Endothelial cell of umbilical vein (primary cell): ENCODE measurements around the gene PROB1. TPM values are rescaled to one million over a fixed set of nuclear protein-coding genes. Genes with fewer than 3 reads are reported as not detected.

Source experiments
- BruUV-seq: library from RNA; stranded (reverse); fragments of 400-500 nt; replicated peaks from 2 replicates; lab custom pipeline; 2021; lab: Mats Ljungman, UMichigan
- CTCF ChIA-PET: fragments of 300-600, 350-600 bp; sonication (Branson Sonifier 250); formaldehyde crosslinking; loops from one replicate; lab custom pipeline; 2021; ENCODE audit warnings: antibody characterized with exemption, inconsistent platforms; lab: Charles Lee
- POLR2A ChIA-PET: fragments of 300-600, 350-600 bp; sonication (Branson Sonifier 250); formaldehyde crosslinking; loops from one replicate; lab custom pipeline; 2021; ENCODE audit warnings: antibody characterized with exemption, inconsistent platforms; lab: Charles Lee
- DNase-seq: peaks from one replicate; pipeline ENCODE4 v3.0.0-alpha.2; 2011; ENCODE audit warnings: low read depth, low spot score
- FAIRE-seq: peaks from 2 replicates; lab custom pipeline; 2011; peaks lifted over from hg19 to GRCh38; lab: Jason Lieb, UNC
- H2AFZ ChIP-seq: 2 replicates; pipeline ENCODE4 v1.6.0; 2012; ENCODE audit warnings: low read depth, low read length, control low read depth, inconsistent platforms
- H3K27ac ChIP-seq: 2 replicates; pipeline ENCODE4 v1.5.1; 2011; ENCODE audit warnings: low read depth, mild to moderate bottlenecking, control low read depth, low read length, moderate library complexity; ENCODE audit not compliant: insufficient read depth
- H3K27me3 ChIP-seq, 2 experiments: 2 replicates each; pipeline versions ENCODE4 v1.6.0 to v1.6.1; 2011; ENCODE audit warnings: low read length in 2 of 2, mixed read lengths in 1 of 2; ENCODE audit not compliant: control insufficient read depth in 2 of 2, insufficient read depth in 2 of 2
- H3K36me3 ChIP-seq, 2 experiments: 2 replicates in 1 of 2; 3 replicates in 1 of 2; pipeline ENCODE4 v1.5.1; 2011; ENCODE audit warnings: low read length in 2 of 2, mild to moderate bottlenecking in 1 of 2, moderate library complexity in 1 of 2; ENCODE audit not compliant: control insufficient read depth in 2 of 2, insufficient read depth in 2 of 2; ENCODE audit errors: extremely low read depth in 1 of 2
- H3K4me1 ChIP-seq: 3 replicates; pipeline ENCODE4 v1.5.1; 2011; ENCODE audit warnings: mild to moderate bottlenecking, low read length; ENCODE audit not compliant: control insufficient read depth, insufficient read depth; ENCODE audit errors: extremely low read depth
- H3K4me2 ChIP-seq: 2 replicates; pipeline ENCODE4 v1.6.1; 2011; ENCODE audit warnings: low read length, control low read depth, mixed read lengths; ENCODE audit not compliant: insufficient read depth
- H3K4me3 ChIP-seq, 3 experiments: fragments of 200-600 bp in 1 of 3; sonication (generic), shearing (Covaris generic) in 1 of 3; replicated peaks in 1 of 3; 2 replicates each; pipeline ENCODE4 v1.5.1; 2011 to 2016; ENCODE audit warnings: control low read depth in 3 of 3, low read length in 3 of 3, mild to moderate bottlenecking in 2 of 3, inconsistent platforms in 1 of 3, low read depth in 1 of 3, moderate library complexity in 1 of 3; ENCODE audit not compliant: insufficient read depth in 1 of 3
- H3K79me2 ChIP-seq: 2 replicates; pipeline ENCODE4 v1.6.0; 2012; ENCODE audit warnings: low read length, inconsistent platforms; ENCODE audit not compliant: control insufficient read depth, insufficient read depth
- H3K9ac ChIP-seq: replicated peaks from 2 replicates; pipeline ENCODE3; 2011; ENCODE audit warnings: low read length, control low read depth; ENCODE audit not compliant: insufficient read depth; ENCODE audit errors: extremely low read depth
- H3K9me1 ChIP-seq: replicated peaks from 3 replicates; pipeline ENCODE4 v1.6.0; 2011; ENCODE audit warnings: mild to moderate bottlenecking, low read length; ENCODE audit not compliant: control insufficient read depth, insufficient read depth; ENCODE audit errors: extremely low read depth
- H3K9me3 ChIP-seq: replicated peaks from 2 replicates; pipeline ENCODE4 v1.5.1; 2012; ENCODE audit warnings: low read length, inconsistent platforms; ENCODE audit not compliant: control insufficient read depth, insufficient read depth
- H4K20me1 ChIP-seq: replicated peaks from 2 replicates; pipeline ENCODE3; 2011; ENCODE audit warnings: mild to moderate bottlenecking, low read length; ENCODE audit not compliant: control insufficient read depth, insufficient read depth; ENCODE audit errors: extremely low read depth
- CTCF ChIP-seq, 2 donors: IDR thresholded peaks; 1 replicate in 1 of 2; 2 replicates in 1 of 2; pipeline ENCODE4 v1.5.1; 2011; ENCODE audit warnings: low read length in 2 of 2, mild to moderate bottlenecking in 2 of 2, moderate library complexity in 2 of 2, control low read depth in 1 of 2, inconsistent platforms in 1 of 2, low read depth in 1 of 2; ENCODE audit not compliant: insufficient read depth in 1 of 2; ENCODE audit errors: extremely low read depth in 1 of 2
- EZH2 ChIP-seq: IDR thresholded peaks from 2 replicates; pipeline ENCODE4 v1.6.1; 2012; ENCODE audit warnings: borderline replicate concordance, low read depth, mild to moderate bottlenecking, moderate library complexity, low read length, inconsistent platforms; ENCODE audit not compliant: severe bottlenecking
- FOS ChIP-seq: IDR thresholded peaks from 2 replicates; pipeline ENCODE4 v1.6.1; 2011; ENCODE audit warnings: mild to moderate bottlenecking, low read length, moderate library complexity, borderline replicate concordance; ENCODE audit not compliant: insufficient read depth
- JUN ChIP-seq: IDR thresholded peaks from 2 replicates; pipeline ENCODE4 v1.6.1; 2011; ENCODE audit warnings: borderline replicate concordance, low read depth; ENCODE audit not compliant: insufficient read length, insufficient read depth
- MYC ChIP-seq: IDR thresholded peaks from one replicate; pipeline ENCODE4 v1.6.1; 2011; ENCODE audit warnings: mild to moderate bottlenecking, low read depth, low read length
- POLR2A ChIP-seq: IDR thresholded peaks from 2 replicates; pipeline ENCODE4 v1.6.1; 2012; ENCODE audit warnings: low read depth, mild to moderate bottlenecking, control low read depth, low read length
- POLR2AphosphoS5 ChIP-seq: IDR thresholded peaks from 2 replicates; pipeline ENCODE4 v1.6.1; 2012; ENCODE audit warnings: low read depth, mild to moderate bottlenecking, control low read depth, low read length, moderate library complexity; ENCODE audit not compliant: insufficient read depth
- dilution Hi-C: fragments of 300-500 bp; cut with MboI; formaldehyde crosslinking; loops from one replicate; pipeline ENCODE4 v1.15.0; 2019; ENCODE audit warnings: low sequenced_read_pairs; ENCODE audit not compliant: extremely low pct_ligation_motif_present
- intact Hi-C: fragments of 100-400 bp; cut with micrococcal nuclease; formaldehyde crosslinking; loops from one replicate; pipeline ENCODE4 v1.10.0; 2022
- polyA plus RNA-seq, 4 experiments: library from polyadenylated mRNA; depleted of rRNA in 3 of 4; stranded (reverse) in 3 of 4; unstranded in 1 of 4; fragments of >200 nt; gene quantifications; 2 replicates each; pipeline versions ENCODE4 v1.2.1 to v1.2.3, GENCODE V29; 2011 to 2012; ENCODE audit warnings: missing spikeins in 1 of 4
- total RNA-seq: library from RNA; stranded (reverse); gene quantifications from 2 replicates; pipeline ENCODE4 v1.2.3, GENCODE V29; 2021

PROB1 gene
- total and polyA plus RNA-seq, 2 donors (not counting 3 experiments of a cell fraction or from before 2014, with no cell fraction given) = 0.47 to 1.9 TPM

DNA sequence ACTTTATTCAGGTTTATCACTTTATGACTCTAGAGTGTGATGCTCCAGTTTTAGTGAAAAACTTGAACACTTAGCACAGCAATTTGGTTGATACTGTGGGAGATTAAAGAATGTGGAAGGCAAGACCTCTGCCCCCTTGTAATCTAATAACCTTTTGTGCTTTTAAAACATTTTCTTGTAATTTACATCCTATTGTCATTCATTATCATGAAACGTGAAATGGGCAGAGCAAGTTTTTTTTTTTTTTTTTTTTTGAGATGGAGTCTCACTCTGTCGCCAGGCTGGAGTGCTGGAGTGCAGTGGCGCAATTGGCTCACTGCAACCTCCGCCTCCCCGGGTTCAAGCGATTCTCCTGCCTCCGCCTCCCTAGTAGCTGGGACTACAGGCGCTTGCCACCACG is 51.4 kb downstream of the PROB1 start:
- no peak for DNase-seq
- Histone ChIP-seq H3K9me1 (no peaks in the 10 kb centered on the region), H3K4me1 (peaks cover 7% of the 10 kb centered on the region), H2AFZ (no peak overlapping the region), H3K36me3 (no peaks in the 10 kb centered on the region), H3K4me3 (peak overlapping the region in 2 of 3 experiments; percentile 91 to 98), H3K27me3 (no peaks in the 10 kb centered on the region), H3K27ac (no peak overlapping the region), H3K4me2 (peak overlapping the region; percentile 76), H3K79me2 (peaks cover 55% of the 10 kb centered on the region), H4K20me1 (no peaks in the 10 kb centered on the region), H3K9ac (no peak overlapping the region), H3K9me3 (no peaks in the 10 kb centered on the region)
- ChIA-PET CTCF (no interaction called here), POLR2A (no interaction called here)
- FAIRE-seq = peak; percentile 21
- BruUV-seq = no TSS peak
- intact Hi-C loops = no loop called here
- no peak for TF ChIP-seq POLR2A
- no peak for TF ChIP-seq JUN
- TF ChIP-seq CTCF (IDR thresholded peaks at IDR 0.05; ENCODE audit: extremely low read depth in 1 of 2, insufficient read depth in 1 of 2, low read depth in 1 of 2, low read length in 2 of 2) = no peak
- TF ChIP-seq MYC = no peak
- TF ChIP-seq FOS = no peak
- TF ChIP-seq POLR2AphosphoS5 = no peak
- TF ChIP-seq EZH2 = no peak
- dilution Hi-C loops = no loop called here
